ENCODE measurements around the gene VAT1. TPM values are rescaled to one million over a fixed set of nuclear protein-coding genes. Genes with fewer than 3 reads are reported as not detected.

VAT1 gene
- total and polyA plus RNA-seq, 9 of the 15 experiments (the other 6 are each of a cell fraction or from before 2014, with no cell fraction given) = 29.4 to 153 (median 66.7) TPM

GRCh38 chr17:43024407-43025289, 2.5 kb upstream of the VAT1 start, which contains the start of gene RND2 (continued):
- TF ChIP-seq TSHZ1 (CRISPR knock-in tag; IDR thresholded peaks at IDR 0.05) (no peak), KLF10 (CRISPR knock-in tag; IDR thresholded peaks at IDR 0.05) (no peak), RB1 (IDR thresholded peaks at IDR 0.05; ENCODE audit: low read depth) (peak; percentile 34; the same call in 1 of the 2 replicates), KAT8 (IDR thresholded peaks at IDR 0.05; ENCODE audit: low read depth) (no peak), SPI1 (IDR thresholded peaks at IDR 0.05; ENCODE audit: borderline replicate concordance, low read depth, low read length) (no peak), ZZZ3 (IDR thresholded peaks at IDR 0.05) (no peak), ZNF184 (CRISPR knock-in tag; IDR thresholded peaks at IDR 0.05) (no peak), ZNF212 (CRISPR knock-in tag; IDR thresholded peaks at IDR 0.05) (no peak), ETV6 (IDR thresholded peaks at IDR 0.05; ENCODE audit: borderline replicate concordance in 1 of 2, low read depth in 2 of 2, low read length in 1 of 2) (no peak), ETV6 (CRISPR knock-in tag; IDR thresholded peaks at IDR 0.05; ENCODE audit: borderline replicate concordance) (no peak), ERF (CRISPR knock-in tag; IDR thresholded peaks at IDR 0.05) (no peak), POLR2B (IDR thresholded peaks at IDR 0.05; ENCODE audit: low read depth, partially characterized antibody) (peak; percentile 65), BCLAF1 (IDR thresholded peaks at IDR 0.05; ENCODE audit: borderline replicate concordance in 1 of 2, control insufficient read depth in 1 of 2, low read depth in 2 of 2, low read length in 1 of 2) (no peak), DLX4 (CRISPR knock-in tag; IDR thresholded peaks at IDR 0.05) (no peak), ZNF699 (CRISPR knock-in tag; IDR thresholded peaks at IDR 0.05; ENCODE audit: insufficient replicate concordance) (no peak), THRA (IDR thresholded peaks at IDR 0.05) (no peak), CREM (IDR thresholded peaks at IDR 0.05; ENCODE audit: low read depth) (peak; percentile 75), DMBX1 (CRISPR knock-in tag; IDR thresholded peaks at IDR 0.05; ENCODE audit: borderline replicate concordance) (no peak), ZNF324 (CRISPR knock-in tag; IDR thresholded peaks at IDR 0.05) (no peak), SRSF7 (optimal IDR thresholded peaks at IDR 0.05; ENCODE audit: low read depth, low read length) (no peak)

Data from K562 (cell line).